CD14-positive monocyte (primary cell): Measurements from ENCODE around the gene STXBP6. TPM values are rescaled to one million over a fixed set of nuclear protein-coding genes. Genes with fewer than 3 reads are reported as not detected.

ENCODE experiments used
- DNase-seq, 3 donors: peaks; one replicate each; pipeline ENCODE4 v3.0.0-alpha.2; 2011 to 2022
- H2AFZ ChIP-seq: 2 replicates; pipeline ENCODE4 v1.6.0; 2012; ENCODE audit warnings: mild to moderate bottlenecking, low read depth, low read length, inconsistent platforms; ENCODE audit not compliant: insufficient read depth, poor library complexity, severe bottlenecking
- H3K27ac ChIP-seq, 2 donors: 1 replicate in 1 of 2; 2 replicates in 1 of 2; pipeline ENCODE4 v1.5.1; 2012 to 2013; ENCODE audit warnings: low read length in 2 of 2, control low read depth in 1 of 2, inconsistent platforms in 1 of 2, low read depth in 1 of 2, mild to moderate bottlenecking in 1 of 2
- H3K27me3 ChIP-seq, 2 donors: one replicate each; pipeline versions ENCODE4 v1.6.0 to v1.6.1; 2011 to 2013; ENCODE audit warnings: low read length in 2 of 2; ENCODE audit not compliant: control insufficient read depth in 2 of 2, insufficient read depth in 2 of 2
- H3K36me3 ChIP-seq, 2 donors: replicated peaks in 1 of 2; 1 replicate in 1 of 2; 2 replicates in 1 of 2; pipeline versions ENCODE4 v1.5.1 to v1.6.1; 2012 to 2013; ENCODE audit warnings: low read length in 2 of 2, control low read depth in 1 of 2, inconsistent platforms in 1 of 2, mild to moderate bottlenecking in 1 of 2; ENCODE audit not compliant: insufficient read depth in 2 of 2, control insufficient read depth in 1 of 2
- H3K4me1 ChIP-seq, 2 donors: 1 replicate in 1 of 2; 2 replicates in 1 of 2; pipeline versions ENCODE4 v1.5.1 to v1.6.1; 2012 to 2013; ENCODE audit warnings: low read length in 2 of 2, control low read depth in 1 of 2, inconsistent platforms in 1 of 2, mild to moderate bottlenecking in 1 of 2, moderate library complexity in 1 of 2; ENCODE audit not compliant: insufficient read depth in 2 of 2, control insufficient read depth in 1 of 2
- H3K4me2 ChIP-seq: replicated peaks from 2 replicates; pipeline ENCODE3; 2012; ENCODE audit warnings: low read length, moderate library complexity, mild to moderate bottlenecking; ENCODE audit not compliant: poor library complexity, severe bottlenecking; ENCODE audit errors: extremely low read depth
- H3K4me3 ChIP-seq, 3 experiments: fragments of 200-600 bp in 1 of 3; sonication (generic) in 1 of 3; replicated peaks in 1 of 3; 1 replicate in 2 of 3; 2 replicates in 1 of 3; pipeline ENCODE4 v1.5.1; 2011 to 2013; ENCODE audit warnings: low read length in 3 of 3, mild to moderate bottlenecking in 3 of 3, control low read depth in 2 of 3, low read depth in 2 of 3, inconsistent platforms in 1 of 3, moderate library complexity in 1 of 3
- H3K79me2 ChIP-seq: 2 replicates; pipeline ENCODE4 v1.6.0; 2012; ENCODE audit warnings: mild to moderate bottlenecking, control low read depth, inconsistent platforms, low read length, moderate library complexity; ENCODE audit not compliant: insufficient read depth
- H3K9ac ChIP-seq: 2 replicates; pipeline ENCODE4 v1.6.0; 2017; ENCODE audit warnings: low read length, mild to moderate bottlenecking; ENCODE audit not compliant: insufficient read depth, poor library complexity, severe bottlenecking
- H3K9me3 ChIP-seq, 2 donors: replicated peaks in 1 of 2; 1 replicate in 1 of 2; 2 replicates in 1 of 2; pipeline versions ENCODE4 v1.5.1 to v1.6.1; 2012 to 2013; ENCODE audit warnings: low read length in 2 of 2, control low read depth in 1 of 2; ENCODE audit not compliant: control insufficient read depth in 1 of 2, insufficient read depth in 1 of 2
- H4K20me1 ChIP-seq: 2 replicates; pipeline ENCODE4 v1.6.0; 2012; ENCODE audit warnings: mild to moderate bottlenecking, low read length, control low read depth, moderate library complexity; ENCODE audit not compliant: insufficient read depth
- H3K27ac Mint-ChIP-seq, 7 donors: one replicate each; pipeline ENCODE4 v1.8.0; 2020; ENCODE audit warnings: mild to moderate bottlenecking in 7 of 7, mixed read lengths in 7 of 7, moderate library complexity in 6 of 7, inconsistent platforms in 2 of 7
- H3K27me3 Mint-ChIP-seq, 3 donors: one replicate each; pipeline ENCODE4 v1.8.0; 2021 to 2022; ENCODE audit warnings: low read depth in 3 of 3, mild to moderate bottlenecking in 3 of 3, mixed read lengths in 3 of 3, moderate library complexity in 3 of 3, inconsistent platforms in 1 of 3
- H3K36me3 Mint-ChIP-seq, 2 donors: one replicate each; pipeline ENCODE4 v1.8.0; 2020; ENCODE audit warnings: mixed read lengths in 2 of 2, inconsistent platforms in 1 of 2, mild to moderate bottlenecking in 1 of 2
- H3K4me1 Mint-ChIP-seq: one replicate; pipeline ENCODE4 v1.8.0; 2020; ENCODE audit warnings: mild to moderate bottlenecking, mixed read lengths
- H3K4me3 Mint-ChIP-seq, 2 donors: one replicate each; pipeline ENCODE4 v1.8.0; 2020; ENCODE audit warnings: mild to moderate bottlenecking in 2 of 2, mixed read lengths in 2 of 2, moderate library complexity in 1 of 2
- H3K9me3 Mint-ChIP-seq, 7 donors: one replicate each; pipeline ENCODE4 v1.8.0; 2020 to 2022; ENCODE audit warnings: mixed read lengths in 7 of 7, mild to moderate bottlenecking in 6 of 7, moderate library complexity in 6 of 7, inconsistent platforms in 2 of 7
- whole genome bisulfite sequencing: methylation state at CpG from one replicate; pipeline ENCODE4 v1.1.5; 2013; ENCODE audit warnings: missing lambda C conversion rate; ENCODE audit not compliant: insufficient coverage; 5-methylcytosine and 5-hydroxymethylcytosine counted together
- intact Hi-C, 2 donors: fragments of 100-400 bp; cut with micrococcal nuclease; formaldehyde crosslinking; loops; one replicate each; pipeline versions ENCODE4 v1.15.0 to v1.15.1; 2023
- polyA plus RNA-seq, 3 donors: library from polyadenylated mRNA; depleted of rRNA in 1 of 3; unstranded in 2 of 3; stranded (reverse) in 1 of 3; fragments of 300-500 nt in 2 of 3; fragments of >200 nt in 1 of 3; fragmentation: Illumina TruSeq in 2 of 3; gene quantifications; 1 replicate in 2 of 3; 2 replicates in 1 of 3; pipeline ENCODE4 v1.2.3, GENCODE V29; 2012 to 2021
- TF ChIP-seq, protein P1 (sequence below): fragments of 200-600 bp; IDR thresholded peaks from one replicate; pipeline ENCODE4 v1.8.0; 2022; ENCODE audit warnings: antibody characterized with exemption, mild to moderate bottlenecking

The STXBP6 gene
- polyA plus RNA-seq, 3 donors = 0.05 to 0.25 (median 0.08) TPM

DNA sequence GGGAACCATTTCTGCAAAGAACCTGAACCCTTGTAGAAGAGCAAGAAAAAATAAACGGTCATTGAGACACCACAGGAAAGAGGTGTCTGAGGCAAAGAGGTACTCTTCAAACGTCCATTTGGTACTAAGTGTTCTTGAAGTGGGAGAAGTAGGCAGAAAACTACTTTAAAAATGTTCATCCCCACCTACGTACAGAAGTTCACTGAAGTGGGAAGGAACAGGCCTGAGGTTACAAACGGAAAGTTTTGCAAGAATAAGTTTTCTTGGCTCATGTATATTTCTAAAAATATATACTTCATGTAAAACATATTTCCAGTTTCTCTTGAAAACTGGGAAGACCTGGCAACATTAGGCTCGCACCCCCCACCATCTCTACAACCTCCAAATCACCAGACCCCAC is 61.2 kb downstream of the STXBP6 start:
- peaks cover 0 to 3% (median 2%) of the 10 kb centered on the region in 3 donors for H3K27me3 Mint-ChIP-seq
- TF ChIP-seq, protein P1, sequence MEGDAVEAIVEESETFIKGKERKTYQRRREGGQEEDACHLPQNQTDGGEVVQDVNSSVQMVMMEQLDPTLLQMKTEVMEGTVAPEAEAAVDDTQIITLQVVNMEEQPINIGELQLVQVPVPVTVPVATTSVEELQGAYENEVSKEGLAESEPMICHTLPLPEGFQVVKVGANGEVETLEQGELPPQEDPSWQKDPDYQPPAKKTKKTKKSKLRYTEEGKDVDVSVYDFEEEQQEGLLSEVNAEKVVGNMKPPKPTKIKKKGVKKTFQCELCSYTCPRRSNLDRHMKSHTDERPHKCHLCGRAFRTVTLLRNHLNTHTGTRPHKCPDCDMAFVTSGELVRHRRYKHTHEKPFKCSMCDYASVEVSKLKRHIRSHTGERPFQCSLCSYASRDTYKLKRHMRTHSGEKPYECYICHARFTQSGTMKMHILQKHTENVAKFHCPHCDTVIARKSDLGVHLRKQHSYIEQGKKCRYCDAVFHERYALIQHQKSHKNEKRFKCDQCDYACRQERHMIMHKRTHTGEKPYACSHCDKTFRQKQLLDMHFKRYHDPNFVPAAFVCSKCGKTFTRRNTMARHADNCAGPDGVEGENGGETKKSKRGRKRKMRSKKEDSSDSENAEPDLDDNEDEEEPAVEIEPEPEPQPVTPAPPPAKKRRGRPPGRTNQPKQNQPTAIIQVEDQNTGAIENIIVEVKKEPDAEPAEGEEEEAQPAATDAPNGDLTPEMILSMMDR = no peak
- 0% methylated on average over 1 of the region's 5 CpGs for WGBS
- Histone ChIP-seq H3K36me3 (no peaks in the 10 kb centered on the region), H3K9me3 (no peaks in the 10 kb centered on the region), H4K20me1 (no peaks in the 10 kb centered on the region), H3K27me3 (no peaks in the 10 kb centered on the region), H3K4me2 (peak overlapping the region; percentile 37), H2AFZ (no peak overlapping the region), H3K79me2 (no peaks in the 10 kb centered on the region), H3K27ac (no peak overlapping the region), H3K4me1 (peaks cover 39 to 48% of the 10 kb centered on the region in 2 donors), H3K9ac (peak overlapping the region; percentile 37), H3K4me3 (peak overlapping the region in 1 of 3 experiments; percentile 22)
- no peaks in the 10 kb centered on the region for H3K36me3 Mint-ChIP-seq
- no peak overlapping the region for H3K27ac Mint-ChIP-seq
- peaks cover 55% of the 10 kb centered on the region for H3K4me1 Mint-ChIP-seq
- peaks cover 0 to 3% (median 0%) of the 10 kb centered on the region in 7 donors for H3K9me3 Mint-ChIP-seq
- intact Hi-C loops = no loop called here
- H3K4me3 Mint-ChIP-seq = peak overlapping the region in 1 of 2 donors; percentile 74
- no peak for DNase-seq

DNA sequence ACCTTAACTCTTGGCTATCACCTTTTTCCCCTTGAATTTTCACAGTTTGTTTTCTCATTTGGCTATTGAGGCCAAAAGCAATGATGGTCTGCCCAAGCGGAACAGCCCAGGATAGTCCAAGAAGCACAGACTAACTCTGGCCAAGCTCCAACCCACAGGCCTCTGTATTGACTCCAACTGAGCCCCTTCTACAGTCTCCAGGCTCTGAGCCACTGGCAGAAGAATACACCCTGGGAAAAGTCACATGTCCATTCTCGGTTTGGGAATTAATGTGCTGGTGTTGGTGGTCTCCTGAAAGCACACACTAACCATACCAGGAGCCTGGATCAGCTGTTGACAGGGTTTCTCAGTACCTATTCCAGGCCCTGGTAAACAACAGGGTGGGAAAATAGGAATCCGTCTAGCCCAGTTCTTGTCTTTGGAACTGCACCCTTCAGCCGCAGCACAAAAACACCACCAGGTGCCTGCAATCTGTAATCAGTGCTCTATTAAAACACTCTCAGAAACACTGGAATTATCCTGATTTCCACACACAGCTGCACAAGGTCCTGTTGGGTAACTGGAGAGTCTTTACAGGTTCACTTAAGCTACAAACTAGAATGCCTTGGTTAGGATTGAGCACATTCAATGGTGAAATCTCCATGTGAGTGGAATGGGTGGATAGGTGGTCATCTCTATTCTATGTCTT is 63.6 kb downstream of the STXBP6 start:
- no peaks in the 10 kb centered on the region for H3K27me3 ChIP-seq
- Mint-ChIP-seq H3K27me3 (peaks cover 0 to 3% (median 2%) of the 10 kb centered on the region in 3 donors), H3K36me3 (no peaks in the 10 kb centered on the region), H3K9me3 (peaks cover 0 to 3% (median 0%) of the 10 kb centered on the region in 7 donors), H3K4me1 (peaks cover 55% of the 10 kb centered on the region), H3K4me3 (no peak overlapping the region), H3K27ac (no peak overlapping the region)
- no peaks in the 10 kb centered on the region for H4K20me1 ChIP-seq
- H3K4me3 ChIP-seq = no peak overlapping the region
- H3K4me1 ChIP-seq = peaks cover 39 to 41% of the 10 kb centered on the region in 2 donors
- WGBS = 100% methylated on average over 2 of the region's 4 CpGs
- intact Hi-C loops = no loop called here
- no peak overlapping the region for H3K27ac ChIP-seq
- H3K9ac ChIP-seq = no peak overlapping the region
- DNase-seq = no peak
- H3K9me3 ChIP-seq = no peaks in the 10 kb centered on the region
- TF ChIP-seq, protein P1 = no peak
- H3K36me3 ChIP-seq = no peaks in the 10 kb centered on the region
- no peaks in the 10 kb centered on the region for H3K79me2 ChIP-seq
- no peak overlapping the region for H2AFZ ChIP-seq
- no peak overlapping the region for H3K4me2 ChIP-seq
